HUDEP-2 (cell line): ENCODE data around the gene AJUBA.
"Not testable (repeated sequence)": the region's sequence is repeated elsewhere in the genome, so short reads cannot be mapped to it uniquely, and the experiment has no call there.

Source experiments
- DNase-seq, 76 experiments: peaks; one replicate each; lab custom pipeline; 2025; ENCODE audit not compliant: unreplicated experiment in 76 of 76; lab: John Stamatoyannopoulos, UW

Gene AJUBA

DNA sequence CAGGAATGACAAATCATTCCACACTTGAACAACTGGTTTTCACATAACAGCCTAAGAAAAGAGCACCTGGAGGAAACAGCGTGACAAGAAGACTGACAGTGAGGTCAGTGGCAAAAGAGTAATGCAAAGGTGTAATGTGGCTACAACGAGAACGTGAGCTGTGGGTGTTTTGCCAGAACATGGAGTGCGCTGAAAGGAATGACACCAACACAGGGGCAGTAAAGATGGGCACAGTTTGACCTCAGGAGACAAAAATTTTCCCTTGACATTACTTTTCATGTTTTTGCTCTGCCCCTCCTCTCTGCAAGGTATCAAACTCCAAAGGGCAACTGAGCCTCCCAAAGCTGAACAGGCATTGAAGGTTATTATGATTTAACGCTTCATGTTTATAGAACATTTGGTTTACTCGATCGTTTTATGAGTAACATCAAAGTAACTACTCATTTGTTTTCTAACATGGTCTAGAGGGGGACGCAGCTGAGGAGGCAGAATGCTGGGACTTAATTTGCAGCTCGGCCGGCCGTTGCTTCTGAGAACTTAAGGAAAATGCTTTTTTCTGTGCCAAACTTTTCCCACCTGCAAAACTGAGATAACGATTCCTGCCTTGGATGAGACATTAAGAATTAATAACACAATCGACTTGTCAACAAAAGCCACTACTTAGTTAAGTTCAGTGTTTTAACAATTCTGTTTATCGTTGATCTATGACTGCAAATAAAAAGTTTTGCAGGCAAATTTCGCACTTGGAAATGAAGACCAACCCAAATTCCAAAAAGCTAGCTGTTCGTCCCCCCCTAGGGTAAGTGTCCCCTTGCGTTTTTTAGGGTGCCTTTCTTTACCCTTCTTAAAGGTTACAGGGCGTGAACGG, 26.4 kb downstream of the AJUBA start:
- peak in 3 of 76 experiments; percentile 8 to 48 (median 13) for DNase-seq

DNA sequence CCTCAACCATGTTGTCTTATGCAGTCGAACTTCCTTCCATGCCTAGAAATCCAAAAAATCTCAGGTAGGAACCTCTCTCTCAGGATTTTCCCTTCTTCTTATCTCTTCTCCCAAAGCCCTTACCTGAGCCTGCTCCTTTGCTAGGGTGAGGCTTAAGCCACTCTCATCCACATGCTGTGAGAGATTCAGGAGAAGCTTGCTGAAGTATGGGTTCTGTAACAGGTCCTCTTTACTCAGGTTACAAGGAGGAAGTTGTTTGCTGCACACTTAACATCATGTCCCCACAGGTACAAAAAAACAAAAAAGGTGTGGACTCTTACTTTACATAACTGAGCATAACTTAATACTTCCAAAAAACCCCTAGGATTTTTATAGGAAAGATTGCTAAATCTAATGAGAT, 29.9 kb downstream of the AJUBA start:
- DNase-seq, result no peak

DNA sequence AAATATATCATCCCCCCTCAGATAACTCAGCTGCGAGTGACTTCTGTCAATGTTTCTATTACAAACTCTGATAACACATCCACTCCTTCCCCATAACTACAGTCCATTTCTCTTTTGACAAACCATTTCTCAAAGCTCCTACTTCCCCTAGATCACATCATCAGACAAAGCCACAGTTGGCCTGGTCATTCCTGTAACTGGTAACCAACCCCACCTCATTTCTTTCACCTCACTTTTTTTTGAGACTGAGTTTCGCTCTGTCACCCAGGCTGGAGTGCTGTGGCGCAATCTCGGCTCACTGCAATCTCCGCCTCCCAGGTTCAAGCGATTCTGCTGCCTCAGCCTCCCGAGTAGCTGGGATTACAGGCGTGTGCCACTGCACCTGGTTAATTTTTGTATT, 30.6 kb downstream of the AJUBA start:
- not testable (repeated sequence) for DNase-seq

DNA sequence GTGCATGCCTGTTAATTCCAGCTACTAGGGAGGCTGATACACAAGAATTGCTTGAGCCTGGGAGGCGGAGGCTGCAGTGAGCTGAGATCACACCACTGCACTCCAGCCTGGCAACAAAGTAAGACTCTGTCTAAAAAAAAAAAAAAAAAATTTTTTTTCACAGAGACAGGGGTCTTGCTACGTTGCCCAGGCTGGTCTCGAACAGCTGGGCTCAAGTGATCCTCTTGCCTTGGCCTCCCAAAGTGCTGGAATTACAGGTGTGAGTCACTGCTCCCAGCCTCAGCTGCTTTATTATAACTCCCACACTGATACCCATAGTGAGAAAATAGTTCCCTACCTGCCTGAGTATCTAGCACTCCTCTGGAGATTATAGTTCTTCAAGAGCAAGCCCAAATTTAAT, 36.7 kb downstream of the AJUBA start:
- DNase-seq, result no peak

DNA sequence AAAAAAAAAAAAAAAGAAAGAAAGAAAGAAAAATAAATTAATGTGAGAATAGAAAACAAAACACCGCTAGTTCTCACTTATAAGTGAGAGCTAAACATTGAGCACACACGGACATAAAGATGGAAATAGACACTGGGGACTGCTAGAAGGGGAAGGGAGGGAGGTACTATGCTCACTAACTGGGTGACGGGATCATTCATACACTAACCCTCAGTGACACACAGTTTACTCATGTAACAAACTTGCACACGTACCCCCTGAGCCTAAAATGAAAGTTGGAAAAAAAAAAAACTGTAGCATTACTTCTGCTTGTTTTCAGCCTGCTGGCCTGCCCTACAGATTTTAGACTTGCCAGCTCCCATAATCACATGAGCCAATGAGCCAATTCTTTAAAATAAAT, 42.7 kb downstream of the AJUBA start:
- DNase-seq, result no peak

DNA sequence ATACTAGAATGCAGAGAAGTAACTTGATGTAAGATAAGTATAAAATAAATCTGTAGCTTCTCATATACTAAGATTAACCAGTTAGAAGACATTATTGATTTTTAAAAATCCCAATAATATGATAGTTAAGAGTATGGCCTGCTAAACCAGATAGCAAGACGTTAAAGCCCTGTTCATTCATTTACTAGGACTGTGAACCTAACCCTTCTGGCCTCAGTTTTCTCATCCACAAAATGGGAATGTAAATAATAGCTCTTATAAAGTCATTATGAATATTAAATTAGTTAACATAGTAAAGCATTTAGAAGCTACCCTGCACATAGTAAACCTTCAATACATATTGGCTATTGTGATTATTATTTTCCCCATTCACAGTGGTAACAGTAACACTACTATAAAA, 47.2 kb downstream of the AJUBA start:
- no peak for DNase-seq

DNA sequence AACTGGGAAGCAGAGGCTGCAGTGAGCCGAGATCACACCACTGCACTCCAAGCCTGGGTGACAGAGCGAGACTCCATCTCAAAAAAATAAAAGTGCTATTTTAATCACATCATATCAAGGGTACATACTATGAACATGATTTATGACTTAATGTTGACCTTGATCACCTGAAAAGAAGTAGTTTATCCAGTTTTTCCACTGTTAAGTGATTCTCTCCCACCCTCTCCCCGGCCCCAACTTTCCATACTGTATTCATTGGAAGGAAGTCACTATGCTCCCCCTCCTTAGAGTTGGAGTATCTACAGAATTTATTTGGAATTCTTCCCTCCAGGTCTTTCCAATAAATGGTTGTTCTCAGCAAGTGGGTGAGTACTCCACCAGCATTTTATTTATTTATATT, 50.2 kb downstream of the AJUBA start:
- no peak for DNase-seq

DNA sequence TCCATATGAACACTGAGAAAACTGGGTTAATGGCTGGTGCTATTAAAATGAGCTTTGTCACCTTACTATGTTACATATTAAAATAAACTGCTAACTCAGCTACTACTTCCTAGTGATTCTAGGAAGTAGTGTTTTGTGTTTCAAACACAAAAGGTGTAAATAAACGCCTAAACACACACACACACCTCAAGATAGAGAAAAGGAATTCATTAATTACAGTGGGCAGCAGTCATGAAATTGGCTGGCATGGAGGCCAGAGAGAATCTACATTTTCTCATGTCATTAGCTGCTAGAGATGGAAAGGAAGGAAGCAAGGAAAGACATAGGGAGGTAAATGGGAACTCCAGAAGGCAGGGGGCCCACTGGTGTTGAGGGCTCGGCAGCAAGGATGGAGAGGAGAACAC, 52.4 kb downstream of the AJUBA start:
- peak in 6 of 76 experiments; percentile 30 to 55 (median 40) for DNase-seq

DNA sequence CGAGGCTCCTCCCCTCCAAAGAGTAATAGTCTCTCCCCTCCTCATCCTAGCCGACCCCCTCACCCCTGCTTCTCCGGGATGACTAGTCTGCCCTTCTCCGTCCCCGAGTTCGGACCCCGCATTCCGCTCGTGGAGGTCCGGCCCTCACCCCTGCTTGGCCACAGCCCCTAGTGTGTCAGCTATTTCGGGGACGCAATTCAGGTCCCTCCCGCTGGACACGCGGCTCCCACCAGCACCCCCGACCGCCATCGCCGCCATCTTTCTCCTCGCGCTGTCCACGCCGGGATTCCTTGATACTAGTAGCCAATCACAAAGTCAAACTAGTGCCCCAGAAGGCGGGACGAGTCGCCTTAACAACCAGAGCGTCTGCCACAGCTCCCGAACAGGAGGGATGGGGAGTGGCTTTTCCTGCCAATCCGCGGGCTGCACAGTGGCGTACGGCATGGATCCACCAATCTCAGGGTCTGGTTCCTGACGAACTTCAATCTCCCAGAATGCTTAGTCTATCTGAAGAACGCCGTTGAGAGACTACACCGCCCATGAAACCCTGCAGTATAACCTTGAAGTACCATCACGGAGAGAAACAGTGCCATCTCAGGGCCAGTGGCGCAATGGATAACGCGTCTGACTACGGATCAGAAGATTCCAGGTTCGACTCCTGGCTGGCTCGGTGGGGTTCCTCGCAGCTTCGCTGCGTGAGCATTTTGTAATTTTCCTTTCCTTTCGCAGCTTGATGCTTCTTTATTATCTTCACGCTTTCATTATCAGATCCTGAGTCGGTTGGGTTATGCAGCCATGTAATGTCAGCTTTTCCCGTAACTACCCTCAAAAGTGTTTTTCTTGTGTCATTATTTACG, 53.0 kb downstream of the AJUBA start, which contains the start of gene PRMT5:
TSS of gene PRMT5 (minus strand) at position 273 of the 857 bp plus-strand sequence. CDS start at position 258, 15 bp downstream.
- DNase-seq, result peak; percentile 77 to 99 (median 98)

DNA sequence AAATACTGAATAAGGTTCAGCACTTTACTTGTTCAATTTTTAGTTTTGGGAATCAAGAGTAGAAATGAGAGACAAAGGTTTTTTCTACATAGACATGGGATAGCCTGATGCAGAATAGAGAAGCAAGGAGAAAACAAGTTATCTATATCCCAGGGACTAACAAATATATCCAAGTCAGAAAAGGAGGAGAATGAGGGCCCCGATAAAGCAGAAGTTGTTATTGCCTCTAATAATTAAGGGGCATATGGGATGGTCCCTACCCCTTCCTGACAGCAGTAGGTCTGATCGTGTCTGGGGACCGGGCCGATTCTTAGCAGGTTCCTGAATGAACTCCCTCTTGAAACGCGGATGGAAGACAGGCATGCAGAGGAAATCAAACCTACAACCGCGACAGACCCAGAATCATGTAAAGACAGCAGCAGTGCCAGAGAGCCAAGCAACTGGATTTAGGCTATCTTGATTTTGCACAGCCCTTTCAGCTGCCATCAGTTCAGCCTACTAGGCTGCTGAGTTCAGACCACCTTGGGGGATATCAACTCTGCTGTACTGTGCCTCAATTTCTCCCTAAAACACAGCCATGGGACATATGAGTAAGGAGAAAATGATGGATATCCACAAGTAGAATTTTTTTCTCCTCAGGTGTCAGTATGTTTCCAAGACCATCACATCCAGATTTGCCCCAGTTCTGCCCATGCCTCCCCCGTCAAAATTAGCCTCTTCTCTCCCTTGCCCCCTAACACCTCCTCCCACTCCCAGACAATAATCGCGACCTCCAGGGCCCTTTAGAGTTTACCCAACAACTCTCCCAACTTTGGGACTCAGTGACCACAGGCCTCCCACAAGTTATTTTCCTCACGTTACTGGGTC, 53.9 kb downstream of the AJUBA start:
- peak in 17 of 76 experiments; percentile 1 to 53 (median 14) for DNase-seq

DNA sequence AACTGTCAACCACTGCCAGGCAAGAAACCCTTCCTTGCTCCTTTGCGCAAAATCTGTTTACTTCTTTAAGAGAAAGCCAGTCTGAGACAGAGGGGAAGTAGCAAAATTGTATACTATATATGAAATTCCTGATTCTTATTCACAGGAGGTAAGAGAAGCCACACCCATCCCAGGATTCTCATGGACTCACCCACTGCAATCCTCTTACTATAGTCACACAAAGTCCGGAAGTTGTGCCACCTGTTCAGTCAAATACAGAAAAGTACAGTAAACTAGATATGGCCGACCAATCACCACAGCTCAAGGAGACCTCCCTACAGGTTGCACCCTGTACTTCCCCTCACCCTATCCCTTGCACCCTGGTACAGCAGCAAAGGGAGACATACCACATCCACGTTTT, 56.0 kb downstream of the AJUBA start:
- no peak for DNase-seq

DNA sequence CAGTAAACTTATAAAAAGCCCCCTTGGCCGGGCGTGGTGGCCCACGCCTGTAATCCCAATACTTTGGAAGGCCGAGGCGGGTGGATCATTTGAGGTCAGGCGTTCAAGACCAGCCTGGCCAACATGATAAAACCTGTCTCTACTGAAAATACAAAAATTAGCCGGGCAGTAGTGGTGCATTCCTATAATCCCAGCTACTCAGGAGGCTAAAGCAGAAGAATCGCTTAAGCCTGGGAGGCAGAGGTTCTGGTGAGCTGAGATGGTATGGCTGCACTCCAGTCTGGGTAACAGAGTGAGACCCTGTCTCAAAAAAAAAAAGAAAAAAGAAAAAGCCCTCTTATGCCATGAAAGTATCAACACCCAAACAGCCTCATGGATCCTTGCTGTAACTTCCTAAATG, 56.8 kb downstream of the AJUBA start:
- no peak for DNase-seq

DNA sequence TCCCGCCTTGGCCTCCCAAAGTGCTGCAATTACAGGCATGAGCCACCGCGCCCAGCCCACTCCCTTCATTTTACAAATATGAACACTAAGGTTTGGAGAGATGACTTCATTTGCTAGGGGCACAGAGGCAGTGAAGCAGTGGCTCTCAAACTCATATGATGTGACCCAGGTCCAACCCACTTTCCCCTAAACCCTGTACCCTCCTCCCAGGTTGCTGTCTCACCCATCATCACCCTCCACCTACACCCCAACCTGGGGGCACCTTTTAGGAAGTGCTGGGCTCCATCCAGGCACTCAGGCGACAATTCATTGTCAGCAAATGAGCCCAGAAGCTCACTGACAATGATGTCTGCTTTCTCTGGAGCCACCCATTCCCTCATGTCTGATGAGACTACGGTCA, 58.6 kb downstream of the AJUBA start:
- DNase-seq, result no peak

DNA sequence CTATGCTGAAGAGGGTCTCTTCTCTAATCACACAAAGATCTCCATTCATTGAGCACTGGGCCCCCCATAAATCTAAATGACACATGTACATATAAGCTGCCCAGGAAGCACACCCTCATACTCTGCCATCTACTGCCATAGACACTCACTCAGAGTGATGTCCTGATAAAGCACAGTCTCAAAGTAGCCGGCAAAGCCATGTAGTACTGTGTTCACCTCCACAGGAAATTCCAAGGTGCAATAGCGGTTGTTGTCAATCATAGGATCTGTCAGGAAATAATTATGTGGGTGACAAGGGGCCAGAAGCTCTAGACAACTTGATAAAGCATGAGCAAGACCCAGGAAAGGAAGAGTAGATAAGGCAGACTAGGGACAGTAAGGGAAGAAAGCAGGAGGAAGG, 60.1 kb downstream of the AJUBA start:
- DNase-seq, result no peak
